CD4-positive, alpha-beta T cell treated with Interleukin-2 at 100 ng/mL for 4 hours (primary cell): ENCODE results near the gene NID2.
A peak's percentile ranks its signal among the peaks of the same experiment; 100 is the strongest.

ENCODE experiments used
- DNase-seq: peaks from one replicate; pipeline ENCODE4 v3.0.0-alpha.2; 2020; ENCODE audit warnings: low spot score

The NID2 gene

GRCh38 chr14:52000019-52000582, 68.8 kb downstream of the NID2 start:
- DNase-seq = no peak

- DNase-seq = no peak
Observed at GRCh38 chr14:51999084-51999483, 69.8 kb downstream of the NID2 start.

GRCh38 chr14:51998348-51998747, 70.5 kb downstream of the NID2 start:
- DNase-seq = no peak

GRCh38 chr14:51996148-51996746, 72.6 kb downstream of the NID2 start:
- peak; percentile 53 for DNase-seq

GRCh38 chr14:51993285-51993920, 75.5 kb downstream of the NID2 start:
- DNase-seq = no peak

GRCh38 chr14:51990488-51990887, 78.4 kb downstream of the NID2 start:
- DNase-seq = no peak

DNA sequence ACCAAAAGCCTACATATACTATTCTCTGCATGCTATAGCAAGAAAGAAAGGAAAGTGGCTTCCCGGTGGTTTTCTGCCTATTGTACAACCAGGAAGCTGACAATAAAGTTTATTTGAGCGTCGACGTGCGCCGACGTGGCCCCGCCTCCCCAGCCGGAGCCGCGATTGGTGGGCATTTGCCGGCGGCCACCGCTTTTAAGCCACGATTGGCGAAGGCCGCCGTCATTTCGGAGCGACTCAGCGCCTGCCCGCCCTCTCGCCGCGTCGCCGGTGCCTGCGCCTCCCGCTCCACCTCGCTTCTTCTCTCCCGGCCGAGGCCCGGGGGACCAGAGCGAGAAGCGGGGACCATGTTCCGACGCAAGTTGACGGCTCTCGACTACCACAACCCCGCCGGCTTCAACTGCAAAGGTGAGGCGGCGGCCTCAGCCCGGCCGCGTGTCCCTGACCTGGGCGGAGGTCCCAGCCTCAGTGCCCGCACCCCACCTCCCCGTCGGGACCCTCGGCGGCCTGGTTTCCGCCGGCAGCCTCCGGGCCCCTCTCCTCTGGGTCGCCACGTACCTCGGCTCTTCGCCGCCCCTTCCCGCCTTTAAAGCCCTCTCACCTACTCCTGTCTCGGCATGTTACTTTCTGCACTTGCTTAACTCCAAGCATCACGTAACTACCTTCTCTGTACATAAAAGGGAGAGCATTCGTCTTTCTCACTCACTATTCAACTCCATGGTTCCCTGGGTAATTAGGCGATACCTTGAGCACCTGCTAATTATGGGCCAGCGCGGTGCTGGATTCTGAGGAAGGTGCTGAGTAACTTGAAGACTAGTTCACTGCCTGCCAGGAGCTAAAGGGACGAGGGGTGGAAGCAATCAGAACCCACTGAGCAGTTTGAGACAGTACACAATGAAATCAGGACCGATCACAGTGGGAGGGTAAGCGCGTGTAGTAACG, 79.3 kb downstream of the NID2 start, which contains the start of gene RTRAF:
Gene RTRAF (plus strand): TSS at position 254 of the 942 bp plus-strand sequence. CDS start 94 bp downstream, at position 348.
- peak; percentile 91 for DNase-seq

GRCh38 chr14:51988221-51988620, 80.6 kb downstream of the NID2 start:
- no peak for DNase-seq

DNA sequence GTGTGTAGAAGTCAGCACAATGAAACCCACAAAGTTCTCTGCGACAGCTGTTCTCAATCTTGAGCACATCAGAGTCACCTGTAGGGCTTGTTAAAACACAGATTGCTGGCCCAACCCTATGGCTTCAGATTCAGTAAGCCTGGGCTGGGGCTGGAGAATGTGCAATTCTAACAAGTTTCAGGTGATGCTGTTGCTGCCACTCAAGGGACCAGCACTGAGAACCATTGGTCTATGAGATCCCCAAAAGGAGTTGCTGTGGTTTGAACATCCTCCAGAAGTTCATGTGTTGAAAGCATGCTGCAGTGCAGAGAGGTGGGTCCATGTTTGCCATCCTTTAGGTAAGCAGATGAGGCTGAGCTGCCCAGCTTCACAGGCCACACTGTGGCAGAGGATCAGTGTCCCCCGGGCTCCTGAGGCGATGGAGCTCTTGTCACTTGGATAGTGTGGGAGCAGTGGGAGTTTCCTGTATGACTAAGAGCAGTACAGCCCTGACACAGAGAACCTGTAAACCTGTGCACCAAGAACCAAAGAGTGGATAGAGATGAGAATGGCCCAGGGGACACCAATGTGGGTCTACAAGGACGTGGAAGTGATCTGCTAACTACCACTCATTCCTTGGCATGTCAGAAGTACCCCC, 87.5 kb downstream of the NID2 start:
- no peak for DNase-seq

DNA sequence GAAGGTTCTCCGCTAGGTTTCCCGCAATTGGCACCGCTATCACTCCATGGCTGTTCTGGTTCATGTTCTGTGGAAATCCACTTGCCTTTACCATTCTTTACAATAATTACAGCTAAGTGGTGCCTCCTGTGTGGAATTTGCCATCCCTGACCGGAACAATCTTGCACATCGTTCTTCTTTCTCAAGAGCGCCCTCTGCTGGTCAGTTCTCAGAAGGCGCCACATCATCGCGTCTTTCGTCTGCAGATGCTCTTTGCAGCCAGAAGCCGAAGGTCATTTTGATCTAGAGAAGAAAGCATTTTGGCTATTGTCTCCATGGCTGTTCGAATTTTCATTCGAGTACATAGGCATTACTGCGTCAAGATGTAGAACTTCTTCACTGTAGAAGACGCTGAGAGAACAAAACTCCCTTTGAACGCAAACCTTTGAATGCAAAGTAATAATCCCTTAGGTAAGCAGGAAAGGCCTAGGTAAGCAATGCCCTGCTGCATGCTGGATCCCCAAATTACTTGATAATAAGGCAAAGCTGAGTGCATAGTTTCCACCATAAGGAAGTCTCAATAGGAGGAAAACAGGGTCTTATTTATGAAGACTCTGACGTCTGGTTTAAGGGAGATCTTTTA, 89.7 kb downstream of the NID2 start:
- DNase-seq = peak; percentile 86

- DNase-seq = no peak
Observed at GRCh38 chr14:51978681-51979085, 90.2 kb downstream of the NID2 start.

- DNase-seq = no peak
Observed at GRCh38 chr14:51977075-51977474, 91.8 kb downstream of the NID2 start.

DNA sequence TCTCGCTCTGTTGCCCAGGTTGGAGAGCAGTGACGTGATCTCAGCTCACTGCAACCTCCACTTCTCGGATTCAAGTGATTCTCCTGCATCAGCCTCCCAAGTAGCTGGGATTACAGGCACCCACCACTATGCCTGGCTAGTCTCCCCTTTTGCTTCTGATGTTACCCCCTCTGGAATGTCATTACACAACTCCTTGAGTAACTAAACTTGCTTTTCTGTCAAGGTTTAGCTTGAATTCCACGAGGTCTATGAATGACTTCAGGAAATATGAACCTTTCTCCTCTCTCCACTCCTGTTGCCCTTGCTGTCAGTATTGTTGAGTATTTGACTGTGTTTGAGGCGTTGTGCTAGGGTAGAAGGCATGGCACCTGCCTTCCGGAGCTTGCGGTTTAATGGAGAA, 96.3 kb downstream of the NID2 start:
- no peak for DNase-seq

- no peak for DNase-seq
Observed at GRCh38 chr14:51969852-51970540, 98.9 kb downstream of the NID2 start.

DNA sequence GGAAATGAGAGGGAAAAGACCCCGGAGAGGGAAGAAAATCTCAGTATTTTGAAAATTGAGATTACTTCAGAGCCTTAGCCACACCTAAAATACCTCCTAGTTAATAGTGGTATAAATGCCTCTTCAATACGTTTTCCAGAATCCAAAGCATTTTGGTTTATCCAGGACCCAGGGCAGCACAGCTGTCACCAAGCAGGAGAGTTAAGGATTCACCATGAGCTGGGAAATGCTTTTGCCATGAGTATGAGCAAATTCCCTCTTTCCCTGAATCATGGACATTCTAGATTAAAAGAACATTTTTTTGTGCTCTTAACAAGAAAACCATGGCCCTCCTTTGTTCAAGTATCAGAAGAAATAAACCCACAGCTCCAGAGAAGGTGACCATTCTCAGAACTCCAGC, 101.3 kb downstream of the NID2 start:
- no peak for DNase-seq

DNA sequence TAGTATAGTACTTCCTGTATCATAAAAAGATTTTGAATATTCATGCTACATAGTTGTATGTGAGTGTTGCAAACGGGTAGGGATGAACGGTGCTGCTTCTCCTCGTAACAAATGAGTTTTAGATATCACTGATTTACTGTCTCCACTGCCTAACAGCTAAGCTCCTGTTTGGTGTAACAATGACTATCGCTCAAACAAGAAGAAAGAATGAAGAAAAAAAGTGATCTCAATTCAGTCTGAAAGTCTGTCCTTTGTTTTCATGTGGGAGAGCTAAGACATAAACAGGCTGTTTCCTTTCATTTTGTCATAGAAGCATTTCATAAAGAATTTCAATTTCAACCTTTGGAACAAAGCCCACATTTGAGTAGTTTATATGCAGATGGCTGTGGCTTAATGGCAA, 105.6 kb downstream of the NID2 start:
- DNase-seq = no peak

DNA sequence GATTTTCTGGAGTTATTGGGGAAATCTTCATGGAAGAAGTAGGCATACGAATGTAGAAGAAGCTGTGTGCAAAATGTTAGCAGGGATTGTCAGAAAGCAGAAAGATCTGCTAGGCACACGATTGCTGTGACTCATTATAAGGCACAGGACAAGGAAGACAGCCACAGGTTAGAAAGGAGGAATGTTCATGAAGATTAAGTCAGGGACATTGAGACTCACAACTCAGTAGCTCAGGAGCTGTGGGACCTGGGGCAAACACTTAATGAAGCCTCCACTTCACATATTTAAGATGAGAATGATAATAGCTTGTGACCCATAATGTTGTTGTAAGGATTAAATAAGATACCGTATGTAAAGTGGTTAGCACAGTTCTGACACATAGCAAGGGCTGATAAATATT, 106.1 kb downstream of the NID2 start:
- DNase-seq = no peak

DNA sequence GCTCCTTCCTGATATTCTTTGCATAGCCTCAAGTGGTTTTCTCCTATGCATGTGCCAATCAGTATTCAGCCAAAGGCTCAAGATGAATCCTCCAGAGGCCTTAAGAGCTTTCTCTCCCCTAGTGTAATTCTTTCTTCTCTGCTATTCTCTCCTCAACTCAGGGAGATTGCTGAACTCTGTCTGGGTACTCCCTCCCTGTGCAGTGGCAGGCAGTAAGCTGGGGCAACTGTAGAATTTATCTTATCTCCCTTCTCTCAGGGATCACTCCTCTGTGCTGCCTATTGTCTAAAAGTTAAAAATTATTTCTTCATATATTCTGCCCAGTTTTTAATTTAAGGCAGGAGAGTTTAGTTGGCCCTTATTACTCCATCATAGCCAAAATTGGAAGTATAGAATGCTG, 108.0 kb downstream of the NID2 start:
- DNase-seq = no peak

DNA sequence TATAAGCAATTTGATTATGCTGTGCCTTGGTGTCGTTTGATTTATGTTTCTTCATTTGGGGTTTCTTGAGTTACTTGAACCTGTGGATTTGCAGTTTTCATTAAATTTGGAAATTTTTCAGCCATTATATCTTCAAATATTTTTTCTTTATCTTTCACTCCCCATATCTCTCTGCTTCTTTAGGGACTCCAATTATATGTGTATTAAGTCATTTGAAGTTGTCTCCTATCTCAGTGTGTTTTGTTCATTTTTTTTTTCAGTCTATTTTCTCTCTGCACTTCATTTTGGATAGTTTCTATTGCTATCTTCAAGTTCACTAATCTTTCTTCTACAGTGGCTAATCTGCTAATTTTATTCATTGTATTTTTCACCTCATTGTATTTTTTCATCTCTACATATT, 108.9 kb downstream of the NID2 start:
- DNase-seq = no peak

GRCh38 chr14:51957950-51958349, 110.9 kb downstream of the NID2 start:
- DNase-seq = no peak
